K562 (cell line): Measurements from ENCODE around the gene HEY2. TPM values are rescaled to one million over a fixed set of nuclear protein-coding genes. Genes with fewer than 3 reads are reported as not detected.

ENCODE experiments used
- ATAC-seq: fragments of 200-7000 bp; cut with Tn5 transposase; 3 replicates; pipeline ENCODE4 v1.9.1; 2020; ENCODE audit warnings: moderate library complexity
- BruUV-seq: library from RNA; stranded (reverse); fragments of 400-500 nt; replicated peaks from 2 replicates; lab custom pipeline; 2021; lab: Mats Ljungman, UMichigan
- CTCF ChIA-PET: fragments of 300-600 bp; formaldehyde crosslinking; extraction: SDS; loops from one replicate; lab custom pipeline; 2021; ENCODE audit warnings: low intra/inter-chr PET ratio; lab: Yijun Ruan, JAX
- POLR2A ChIA-PET: fragments of 300-600, 350-650 bp; sonication (Branson Sonifier 250); formaldehyde crosslinking; extraction: SDS; loops from one replicate; lab custom pipeline; 2021; ENCODE audit warnings: antibody characterized with exemption, inconsistent platforms; lab: Yijun Ruan, JAX
- DNase-seq, 4 experiments: peaks; one replicate each; pipeline versions ENCODE4 v3.0.0 to v3.0.0-alpha.2; 2011 to 2018; ENCODE audit warnings: low spot score in 3 of 4, mixed read lengths in 3 of 4; ENCODE audit errors: extremely low read depth in 1 of 4
- FAIRE-seq: peaks from 2 replicates; lab custom pipeline; 2011; peaks lifted over from hg19 to GRCh38; lab: Jason Lieb, UNC
- H2AFZ ChIP-seq: 2 replicates; pipeline ENCODE4 v1.6.0; 2011; ENCODE audit warnings: low read depth, low read length, control low read depth, inconsistent platforms
- H3K27ac ChIP-seq: fragments of 200-600 bp; 3 replicates; pipeline ENCODE4 v1.8.0; 2011; ENCODE audit warnings: low read depth, mild to moderate bottlenecking, control low read depth, inconsistent platforms, low read length, moderate library complexity, mixed read lengths; ENCODE audit errors: extremely low read depth
- H3K27me3 ChIP-seq, 2 experiments: fragments of 300-600 bp in 1 of 2; 2 replicates in 1 of 2; 3 replicates in 1 of 2; pipeline versions ENCODE4 v1.6.0 to v1.8.0; 2011; ENCODE audit warnings: inconsistent platforms in 2 of 2, low read length in 2 of 2, mild to moderate bottlenecking in 1 of 2, mixed read lengths in 1 of 2, moderate library complexity in 1 of 2; ENCODE audit not compliant: control insufficient read depth in 2 of 2, insufficient read depth in 2 of 2
- H3K36me3 ChIP-seq: fragments of 300-600 bp; 3 replicates; pipeline ENCODE4 v1.8.0; 2011; ENCODE audit warnings: mild to moderate bottlenecking, low read length, inconsistent platforms; ENCODE audit not compliant: control insufficient read depth, insufficient read depth
- H3K4me1 ChIP-seq, 2 experiments: fragments of 200-600 bp in 1 of 2; replicated peaks in 1 of 2; 2 replicates in 1 of 2; 3 replicates in 1 of 2; pipeline versions ENCODE4 v1.5.1 to v1.8.0; 2011; ENCODE audit warnings: inconsistent platforms in 2 of 2, low read length in 2 of 2, mild to moderate bottlenecking in 1 of 2, mixed read lengths in 1 of 2, moderate library complexity in 1 of 2; ENCODE audit not compliant: control insufficient read depth in 2 of 2, insufficient read depth in 2 of 2
- H3K4me2 ChIP-seq: 2 replicates; pipeline ENCODE4 v1.6.1; 2011; ENCODE audit warnings: low read length, control low read depth, inconsistent platforms, mixed read lengths; ENCODE audit not compliant: insufficient read depth
- H3K4me3 ChIP-seq: fragments of 200-600 bp; sonication (generic), shearing (Covaris generic); 2 replicates; pipeline ENCODE4 v1.5.1; 2016; ENCODE audit warnings: control low read depth, inconsistent platforms
- H3K79me2 ChIP-seq: fragments of 200-600 bp; 3 replicates; pipeline ENCODE4 v1.8.0; 2011; ENCODE audit warnings: low read length, inconsistent platforms; ENCODE audit not compliant: control insufficient read depth, insufficient read depth
- H3K9ac ChIP-seq, 2 experiments: 2 replicates each; pipeline versions ENCODE4 v1.6.0 to v1.6.1; 2011; ENCODE audit warnings: low read depth in 2 of 2, low read length in 2 of 2, control low read depth in 1 of 2, inconsistent platforms in 1 of 2, mild to moderate bottlenecking in 1 of 2, mixed read lengths in 1 of 2; ENCODE audit not compliant: insufficient read depth in 1 of 2
- H3K9me1 ChIP-seq: one replicate; pipeline ENCODE4 v1.6.0; 2011; ENCODE audit warnings: inconsistent platforms, mild to moderate bottlenecking, low read length, moderate library complexity; ENCODE audit not compliant: control insufficient read depth, insufficient read depth
- H3K9me3 ChIP-seq: replicated peaks from 2 replicates; pipeline ENCODE4 v1.5.1; 2011; ENCODE audit warnings: low read depth, low read length, inconsistent platforms; ENCODE audit not compliant: control insufficient read depth, insufficient read depth
- H4K20me1 ChIP-seq: replicated peaks from 2 replicates; pipeline ENCODE4 v1.6.1; 2011; ENCODE audit warnings: low read length, inconsistent platforms, mixed read lengths; ENCODE audit not compliant: control insufficient read depth, insufficient read depth
- CBX8 ChIP-seq: fragments of 200-600 bp; sonication (generic); IDR thresholded peaks from 2 replicates; pipeline ENCODE4 v1.6.1; 2012; ENCODE audit warnings: borderline replicate concordance, mixed run types, low read depth, mild to moderate bottlenecking, moderate library complexity, mixed read lengths, low read length, control low read depth, inconsistent platforms; ENCODE audit not compliant: poor library complexity, severe bottlenecking; ENCODE audit errors: extremely low read depth
- ELF2 ChIP-seq: fragments of 250-450 bp; sonication (Bioruptor Pico); IDR thresholded peaks from 2 replicates; pipeline ENCODE4 v1.5.0; 2021; ENCODE audit warnings: mild to moderate bottlenecking
- EZH2 ChIP-seq: IDR thresholded peaks from 2 replicates; pipeline ENCODE4 v1.6.1; 2012; ENCODE audit warnings: low read depth, mild to moderate bottlenecking, inconsistent platforms, low read length, borderline replicate concordance
- FOXK1 ChIP-seq: sonication (generic); formaldehyde crosslinking; IDR thresholded peaks from 2 replicates; pipeline ENCODE4 v1.8.0; 2022; ENCODE audit warnings: missing genetic modification reagents, mild to moderate bottlenecking, borderline replicate concordance
- ILK ChIP-seq: fragments of 450-650 bp; IDR thresholded peaks from 2 replicates; pipeline ENCODE4 v1.6.1; 2016; ENCODE audit warnings: missing genetic modification characterization, low read depth, mild to moderate bottlenecking, missing compliant biosample characterization, moderate library complexity, borderline replicate concordance
- JUN ChIP-seq, 2 experiments: sonication (generic) in 1 of 2; formaldehyde crosslinking in 1 of 2; IDR thresholded peaks; 2 replicates each; pipeline versions ENCODE4 v1.6.1 to v1.8.0; 2012 to 2022; ENCODE audit warnings: borderline replicate concordance in 2 of 2, mild to moderate bottlenecking in 2 of 2, improper control_type of control experiment in 1 of 2, low read depth in 1 of 2, low read length in 1 of 2, missing genetic modification reagents in 1 of 2
- KDM1A ChIP-seq, 2 experiments: fragments of 450-650 bp; IDR thresholded peaks; 2 replicates each; pipeline ENCODE4 v1.6.1; 2016; ENCODE audit warnings: mild to moderate bottlenecking in 2 of 2
- NR3C1 ChIP-seq: sonication (generic); formaldehyde crosslinking; IDR thresholded peaks from 2 replicates; pipeline ENCODE4 v1.8.1; 2022; ENCODE audit warnings: missing genetic modification reagents
- RNF2 ChIP-seq: sonication (generic); IDR thresholded peaks from 2 replicates; pipeline ENCODE4 v1.6.1; 2016
- ZBTB43 ChIP-seq: sonication (generic); formaldehyde crosslinking; IDR thresholded peaks from 2 replicates; pipeline ENCODE4 v1.8.0; 2023; ENCODE audit warnings: mild to moderate bottlenecking, missing genetic modification reagents
- ZC3H4 ChIP-seq: sonication (generic); formaldehyde crosslinking; IDR thresholded peaks from 2 replicates; pipeline ENCODE4 v1.9.0; 2021; ENCODE audit warnings: missing genetic modification reagents, borderline replicate concordance
- ZFX ChIP-seq: sonication (generic); formaldehyde crosslinking; IDR thresholded peaks from 2 replicates; pipeline ENCODE4 v1.8.0; 2022; ENCODE audit warnings: mild to moderate bottlenecking, missing genetic modification reagents, moderate library complexity
- ZSCAN29 ChIP-seq: fragments of 450-650 bp; IDR thresholded peaks from 2 replicates; pipeline ENCODE4 v1.6.1; 2017
- WGBS: fragments of 100-300 bp; shearing (Covaris generic); methylation state at CpG from one replicate; pipeline ENCODE4 v1.1.6; 2016; ENCODE audit warnings: low coverage, mixed read lengths; ENCODE audit not compliant: insufficient coverage; ENCODE audit errors: missing lambda C conversion rate; 5-methylcytosine and 5-hydroxymethylcytosine counted together
- in situ Hi-C: fragments of 300-500 bp; cut with MboI; formaldehyde crosslinking; loops from 4 replicates; pipeline ENCODE4 v1.15.0; 2018; ENCODE audit warnings: inconsistent platforms, mixed read lengths
- intact Hi-C: fragments of 100-400 bp; cut with micrococcal nuclease; formaldehyde crosslinking; loops from 2 replicates; pipeline ENCODE4 v1.14.2; 2022
- polyA plus RNA-seq, 8 experiments: library from polyadenylated mRNA; depleted of rRNA in 4 of 8; stranded (reverse) in 5 of 8; unstranded in 3 of 8; fragments of >200 nt; fragmentation: Nextera tagmentation in 2 of 8; fragmentation: Illumina TruSeq in 1 of 8; extraction: Ambion mirVana in 2 of 8; extraction: Trizol in 1 of 8; gene quantifications; 2 replicates each; pipeline versions ENCODE4 v1.2.1 to v1.2.3, GENCODE V29; 2011 to 2014; ENCODE audit warnings: inconsistent platforms in 1 of 8, missing spikeins in 1 of 8
- total RNA-seq, 7 experiments: library from RNA; depleted of rRNA in 6 of 7; stranded (reverse); fragments of >200 nt in 6 of 7; fragmentation: Illumina TruSeq in 2 of 7; extraction: Trizol in 2 of 7; gene quantifications; 2 replicates each; pipeline versions ENCODE4 v1.2.1 to v1.2.3, GENCODE V29; 2011 to 2021; ENCODE audit warnings: low replicate concordance in 1 of 7
- TF ChIP-seq, protein P1 (sequence below), 2 experiments: IDR thresholded peaks in 1 of 2; conservative IDR thresholded peaks in 1 of 2; 2 replicates each; pipeline ENCODE4 v1.6.1; 2016; ENCODE audit warnings: low read depth in 2 of 2, mild to moderate bottlenecking in 1 of 2, missing compliant biosample characterization in 1 of 2, missing genetic modification characterization in 1 of 2, moderate library complexity in 1 of 2

HEY2 gene
- total and polyA plus RNA-seq, 9 of the 15 experiments (the other 6 are each of a cell fraction or from before 2014, with no cell fraction given) = 0.03 to 0.07 (median 0.06) TPM; not detected in 5

DNA sequence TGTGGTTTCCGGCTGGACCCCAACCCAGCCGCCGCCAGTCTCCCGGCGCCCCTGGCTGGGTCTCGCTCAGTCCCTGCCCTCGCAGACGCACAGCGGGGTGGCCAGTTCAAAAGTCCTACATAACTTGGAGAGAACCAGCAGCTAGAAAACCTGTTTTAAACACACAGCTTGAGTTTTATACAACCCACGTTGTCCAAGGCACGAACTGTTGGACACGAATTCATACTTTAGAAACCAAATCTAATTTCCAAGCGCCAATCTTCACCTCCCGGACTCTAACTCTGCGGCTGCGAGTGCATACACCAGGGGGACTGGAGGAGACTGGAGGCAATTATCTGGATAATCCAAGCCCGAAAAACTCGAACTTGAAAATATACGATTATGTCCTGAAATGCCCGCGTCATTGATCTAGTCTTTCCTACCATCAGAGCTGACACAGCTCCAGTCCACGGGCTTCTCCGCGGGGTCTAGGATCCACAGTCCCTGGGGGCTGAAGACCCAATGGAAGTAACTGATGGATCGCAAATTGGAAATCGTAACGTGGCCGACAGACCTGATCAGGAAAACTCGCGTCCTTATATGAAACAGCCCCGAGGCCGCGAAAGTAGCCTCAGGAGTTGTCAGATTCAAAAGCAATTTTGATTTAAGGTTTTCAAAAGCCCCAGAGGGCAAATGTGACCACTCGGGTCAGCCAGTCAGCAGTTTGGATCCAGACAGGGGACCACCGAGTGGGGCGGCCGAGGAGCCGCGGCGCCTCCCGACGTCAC, 843 bp upstream of the HEY2 start:
- intact Hi-C loops (no loop called here), in situ Hi-C loops (no loop called here)
- ChIA-PET POLR2A (interaction anchor here (0.6 to 1.4 kb wide), 2 partner anchors 31 to 34 kb away, joined by 3 to 4 read pairs; no protein-coding TSS in a partner anchor), CTCF (no interaction called here)
- peaks cover 12 to 28% of the 10 kb centered on the region in 2 experiments; a peak in 4 of 5 replicates for H3K4me1 ChIP-seq
- H3K4me2 ChIP-seq = peak overlapping the region; percentile 76
- no peaks in the 10 kb centered on the region for H3K79me2 ChIP-seq
- no peaks in the 10 kb centered on the region for H3K9me3 ChIP-seq
- 2% methylated on average over 42 of the region's 42 CpGs for WGBS
- DNase-seq (peak in 2 of 4 experiments; percentile 18 to 40), FAIRE-seq (no peak), ATAC-seq (peak; percentile 15)
- H4K20me1 ChIP-seq = no peaks in the 10 kb centered on the region
- H3K4me3 ChIP-seq = peak overlapping the region; percentile 67
- no TSS peak for BruUV-seq
- H3K27me3 ChIP-seq = peaks cover 41 to 55% of the 10 kb centered on the region in 2 experiments
- H2AFZ ChIP-seq = peak overlapping the region; percentile 91
- H3K27ac ChIP-seq = no peak overlapping the region
- no peaks in the 10 kb centered on the region for H3K36me3 ChIP-seq
- H3K9me1 ChIP-seq = no peaks in the 10 kb centered on the region
- peak overlapping the region; percentile 37 to 88; a peak in 2 of 4 replicates for H3K9ac ChIP-seq
- no peak for TF ChIP-seq ZC3H4 (CRISPR knock-in tag)
- 0 out of 2 replicates have a peak, but pooled peaks have one; percentile 23 for TF ChIP-seq ZBTB43
- TF ChIP-seq, protein P1, sequence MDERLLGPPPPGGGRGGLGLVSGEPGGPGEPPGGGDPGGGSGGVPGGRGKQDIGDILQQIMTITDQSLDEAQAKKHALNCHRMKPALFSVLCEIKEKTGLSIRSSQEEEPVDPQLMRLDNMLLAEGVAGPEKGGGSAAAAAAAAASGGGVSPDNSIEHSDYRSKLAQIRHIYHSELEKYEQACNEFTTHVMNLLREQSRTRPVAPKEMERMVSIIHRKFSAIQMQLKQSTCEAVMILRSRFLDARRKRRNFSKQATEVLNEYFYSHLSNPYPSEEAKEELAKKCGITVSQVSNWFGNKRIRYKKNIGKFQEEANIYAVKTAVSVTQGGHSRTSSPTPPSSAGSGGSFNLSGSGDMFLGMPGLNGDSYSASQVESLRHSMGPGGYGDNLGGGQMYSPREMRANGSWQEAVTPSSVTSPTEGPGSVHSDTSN (CRISPR knock-in tag; IDR thresholded peaks at IDR 0.05; ENCODE audit: low read depth) = no peak
- TF ChIP-seq, protein P1 (tag; conservative IDR thresholded peaks at IDR 0.05; ENCODE audit: low read depth) = peak; percentile 49
- 0 out of 2 replicates have a peak, but pooled peaks have one; percentile 13 for TF ChIP-seq ELF2 (CRISPR knock-in tag)
- TF ChIP-seq EZH2 = peak; percentile 55; the same call in 1 of the 2 replicates
- TF ChIP-seq KDM1A (IDR thresholded peaks at IDR 0.05) = peak in 1 of 2 experiments; percentile 40; a peak in 1 of 4 replicates
- TF ChIP-seq FOXK1 (CRISPR knock-in tag) = peak; percentile 58; the same call in 1 of the 2 replicates
- TF ChIP-seq ZSCAN29 = peak; percentile 93
- 0 out of 2 replicates have a peak, but pooled peaks have one; percentile 8 for TF ChIP-seq RNF2
- no peak for TF ChIP-seq ILK
- TF ChIP-seq NR3C1 (CRISPR knock-in tag) = 0 out of 2 replicates have a peak, but pooled peaks have one; percentile 27
- TF ChIP-seq CBX8 = peak; percentile 80
- TF ChIP-seq ZFX (CRISPR knock-in tag) = no peak
- TF ChIP-seq JUN (IDR thresholded peaks at IDR 0.05; ENCODE audit: borderline replicate concordance, low read depth, low read length) = no peak
- TF ChIP-seq JUN (CRISPR knock-in tag; IDR thresholded peaks at IDR 0.05; ENCODE audit: borderline replicate concordance) = 0 out of 2 replicates have a peak, but pooled peaks have one; percentile 22
